Lung (tissue), 12 donors: ENCODE results near the gene TBC1D22A. TPM values are rescaled to one million over a fixed set of nuclear protein-coding genes. Genes with fewer than 3 reads are reported as not detected.

Experiments
- ATAC-seq: fragments of 200-7000 bp; cut with Tn5 transposase; one replicate; pipeline ENCODE4 v1.9.1; 2020; ENCODE audit warnings: moderate number of reproducible peaks; ENCODE audit not compliant: insufficient read depth, low FRiP score
- DNase-seq, 3 donors: peaks; one replicate each; pipeline ENCODE4 v3.0.0-alpha.2; 2013 to 2017
- H3K27ac ChIP-seq, 2 donors: one replicate each; pipeline ENCODE4 v1.5.1; 2013; ENCODE audit warnings: mild to moderate bottlenecking in 2 of 2, moderate library complexity in 2 of 2, control low read depth in 1 of 2, inconsistent platforms in 1 of 2, low read depth in 1 of 2, low read length in 1 of 2
- H3K27me3 ChIP-seq, 3 donors: one replicate each; pipeline ENCODE4 v1.5.1; 2013; ENCODE audit warnings: low read length in 2 of 3; ENCODE audit not compliant: control insufficient read depth in 3 of 3, insufficient read depth in 3 of 3
- H3K36me3 ChIP-seq, 4 donors: one replicate each; pipeline ENCODE4 v1.5.1; 2013; ENCODE audit warnings: low read length in 4 of 4, mild to moderate bottlenecking in 1 of 4, moderate library complexity in 1 of 4; ENCODE audit not compliant: control insufficient read depth in 4 of 4, insufficient read depth in 4 of 4
- H3K4me1 ChIP-seq, 5 donors: one replicate each; pipeline ENCODE4 v1.5.1; 2013; ENCODE audit warnings: low read length in 5 of 5, mild to moderate bottlenecking in 2 of 5, moderate library complexity in 1 of 5; ENCODE audit not compliant: control insufficient read depth in 5 of 5, insufficient read depth in 5 of 5
- H3K4me3 ChIP-seq: one replicate; pipeline ENCODE4 v1.5.1; 2013; ENCODE audit warnings: mild to moderate bottlenecking, control low read depth, moderate library complexity
- H3K9ac ChIP-seq, 2 donors: one replicate each; pipeline ENCODE4 v1.5.1; 2013; ENCODE audit warnings: low read length in 2 of 2, control low read depth in 1 of 2; ENCODE audit not compliant: insufficient read depth in 1 of 2
- H3K9me3 ChIP-seq, 4 donors: one replicate each; pipeline ENCODE4 v1.5.1; 2013; ENCODE audit warnings: low read length in 3 of 4, mild to moderate bottlenecking in 1 of 4, moderate library complexity in 1 of 4; ENCODE audit not compliant: control insufficient read depth in 4 of 4, insufficient read depth in 3 of 4
- CTCF ChIP-seq: IDR thresholded peaks from 2 replicates; pipeline ENCODE4 v1.5.1; 2012; ENCODE audit warnings: mild to moderate bottlenecking; ENCODE audit errors: control extremely low read depth, extremely low read depth
- WGBS, 2 donors: extraction: QIAGEN DNeasy Blood & Tissue Kit; methylation state at CpG; one replicate each; pipeline ENCODE4 v1.1.7; 2013; 5-methylcytosine and 5-hydroxymethylcytosine counted together
- polyA plus RNA-seq, 2 donors: library from polyadenylated mRNA; stranded (reverse); fragments of 200-250 nt; gene quantifications; one replicate each; pipeline ENCODE4 v1.2.1, GENCODE V29; 2013
- total RNA-seq, 2 donors: library from RNA; depleted of rRNA in 1 of 2; stranded (reverse); fragments of >200 nt in 1 of 2; gene quantifications; one replicate each; pipeline ENCODE4 v1.2.1, GENCODE V29; 2014 to 2021
- donor health status: control.
- donor health status: control.
- donor health status: Bipolar disorder and iron deficiency.
- donor health status: healthy.
- donor health status: DM: yes; HTN: yes; CAD: no.

The TBC1D22A gene
- total and polyA plus RNA-seq, 4 donors, result 20.2 to 38.4 (median 21.0) TPM

- Histone ChIP-seq H3K27ac (no peak overlapping the region), H3K36me3 (peaks cover 0 to 8% (median 1%) of the 10 kb centered on the region in 4 donors), H3K4me1 (peaks cover 0 to 14% (median 0%) of the 10 kb centered on the region in 5 donors), H3K9ac (no peak overlapping the region), H3K27me3 (no peaks in the 10 kb centered on the region), H3K9me3 (no peaks in the 10 kb centered on the region), H3K4me3 (no peak overlapping the region)
- TF ChIP-seq CTCF, result no peak
- ATAC-seq (no peak), DNase-seq (no peak)
- WGBS, 2 donors, result 85 to 91% methylated on average over 16 of the region's 16 CpGs
Observed at GRCh38 chr22:47130883-47131631, 368.6 kb downstream of the TBC1D22A start.

GRCh38 chr22:47131632-47132427 lies 369.4 kb downstream of the TBC1D22A start:
- H3K36me3 ChIP-seq, result peaks cover 0 to 8% (median 1%) of the 10 kb centered on the region in 4 donors
- ATAC-seq, result no peak
- H3K9me3 ChIP-seq, result no peaks in the 10 kb centered on the region
- 96% methylated on average over 21 of the region's 21 CpGs for WGBS, 2 donors
- H3K27ac ChIP-seq, result no peak overlapping the region
- no peak overlapping the region for H3K9ac ChIP-seq
- no peak overlapping the region for H3K4me3 ChIP-seq
- H3K27me3 ChIP-seq, result no peaks in the 10 kb centered on the region
- no peak for TF ChIP-seq CTCF
- no peak for DNase-seq
- peaks cover 0 to 14% (median 0%) of the 10 kb centered on the region in 5 donors for H3K4me1 ChIP-seq

GRCh38 chr22:47132428-47132825 lies 370.0 kb downstream of the TBC1D22A start:
- ATAC-seq, result no peak
- H3K27me3 ChIP-seq, result no peaks in the 10 kb centered on the region
- DNase-seq, result no peak
- no peaks in the 10 kb centered on the region for H3K9me3 ChIP-seq
- 86 to 87% methylated on average over 13 of the region's 13 CpGs for WGBS, 2 donors
- H3K4me3 ChIP-seq, result no peak overlapping the region
- H3K27ac ChIP-seq, result no peak overlapping the region
- no peak for TF ChIP-seq CTCF
- H3K9ac ChIP-seq, result no peak overlapping the region
- peaks cover 0 to 14% (median 0%) of the 10 kb centered on the region in 5 donors for H3K4me1 ChIP-seq
- H3K36me3 ChIP-seq, result peaks cover 0 to 8% (median 1%) of the 10 kb centered on the region in 4 donors
